Endothelial cell of umbilical vein (primary cell): Measurements from ENCODE around the gene DMAC2L.

Experiments used
- EZH2 ChIP-seq: IDR thresholded peaks from 2 replicates; pipeline ENCODE4 v1.6.1; 2012; ENCODE audit warnings: borderline replicate concordance, low read depth, mild to moderate bottlenecking, moderate library complexity, low read length, inconsistent platforms; ENCODE audit not compliant: severe bottlenecking
- TF ChIP-seq, protein P1 (sequence below), 2 donors: IDR thresholded peaks; 1 replicate in 1 of 2; 2 replicates in 1 of 2; pipeline ENCODE4 v1.5.1; 2011; ENCODE audit warnings: low read length in 2 of 2, mild to moderate bottlenecking in 2 of 2, moderate library complexity in 2 of 2, control low read depth in 1 of 2, inconsistent platforms in 1 of 2, low read depth in 1 of 2; ENCODE audit not compliant: insufficient read depth in 1 of 2; ENCODE audit errors: extremely low read depth in 1 of 2

DNA sequence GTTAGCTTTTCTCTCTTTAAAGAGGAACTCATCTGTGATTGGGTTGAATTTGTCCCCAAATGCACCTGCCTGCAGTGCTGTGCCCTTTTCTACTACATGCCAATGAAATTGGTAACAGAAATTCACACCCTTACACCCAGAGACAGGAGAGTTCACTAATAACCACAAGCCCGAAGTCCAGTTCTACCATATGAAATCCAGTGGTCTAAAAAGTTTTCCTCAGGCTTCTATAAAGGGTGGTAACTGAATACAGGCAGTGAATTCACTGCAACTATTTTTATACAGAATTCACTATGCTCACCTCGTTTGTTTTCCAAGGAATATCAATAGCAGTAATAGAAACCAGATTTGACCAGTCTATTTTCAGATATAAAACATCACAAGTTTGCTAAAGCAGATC is 49.3 kb upstream of the DMAC2L start:
- TF ChIP-seq, protein P1, sequence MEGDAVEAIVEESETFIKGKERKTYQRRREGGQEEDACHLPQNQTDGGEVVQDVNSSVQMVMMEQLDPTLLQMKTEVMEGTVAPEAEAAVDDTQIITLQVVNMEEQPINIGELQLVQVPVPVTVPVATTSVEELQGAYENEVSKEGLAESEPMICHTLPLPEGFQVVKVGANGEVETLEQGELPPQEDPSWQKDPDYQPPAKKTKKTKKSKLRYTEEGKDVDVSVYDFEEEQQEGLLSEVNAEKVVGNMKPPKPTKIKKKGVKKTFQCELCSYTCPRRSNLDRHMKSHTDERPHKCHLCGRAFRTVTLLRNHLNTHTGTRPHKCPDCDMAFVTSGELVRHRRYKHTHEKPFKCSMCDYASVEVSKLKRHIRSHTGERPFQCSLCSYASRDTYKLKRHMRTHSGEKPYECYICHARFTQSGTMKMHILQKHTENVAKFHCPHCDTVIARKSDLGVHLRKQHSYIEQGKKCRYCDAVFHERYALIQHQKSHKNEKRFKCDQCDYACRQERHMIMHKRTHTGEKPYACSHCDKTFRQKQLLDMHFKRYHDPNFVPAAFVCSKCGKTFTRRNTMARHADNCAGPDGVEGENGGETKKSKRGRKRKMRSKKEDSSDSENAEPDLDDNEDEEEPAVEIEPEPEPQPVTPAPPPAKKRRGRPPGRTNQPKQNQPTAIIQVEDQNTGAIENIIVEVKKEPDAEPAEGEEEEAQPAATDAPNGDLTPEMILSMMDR (IDR thresholded peaks at IDR 0.05; ENCODE audit: extremely low read depth in 1 of 2, insufficient read depth in 1 of 2, low read depth in 1 of 2, low read length in 2 of 2): no peak
- TF ChIP-seq EZH2: no peak
